Measurements from ENCODE around the gene PRRG1. TPM values are rescaled to one million over a fixed set of nuclear protein-coding genes. Genes with fewer than 3 reads are reported as not detected.

The PRRG1 gene
- total RNA-seq, 1 experiment from 2014 or later, result 9.0 TPM

DNA sequence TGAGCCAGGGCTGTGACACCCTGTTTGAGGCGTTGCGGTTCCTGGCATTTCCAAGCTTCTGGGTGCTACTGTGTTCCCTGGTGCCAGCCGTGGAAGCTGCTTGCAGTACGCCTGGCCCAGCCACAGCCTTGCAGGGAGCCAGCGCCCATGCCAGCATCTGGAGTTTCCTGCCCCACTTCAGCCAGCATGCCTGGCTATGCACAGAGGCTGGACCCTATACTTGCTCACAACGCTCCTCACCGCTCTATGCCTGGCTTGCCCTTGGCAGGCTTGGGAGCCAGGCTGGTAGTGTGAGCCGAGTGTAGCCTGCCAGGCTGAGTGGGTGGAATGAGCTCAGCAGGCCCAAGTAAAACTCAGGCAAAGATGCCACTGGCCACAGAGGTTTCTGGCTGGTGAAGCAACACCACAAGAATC, 22.4 kb downstream of the PRRG1 start:
- H2AFZ ChIP-seq (ENCODE audit: low read length), result no peak overlapping the region
- Mint-ChIP-seq H3K4me1 (peaks cover 4 to 5% of the 10 kb centered on the region in 2 experiments; a peak in 2 of 4 replicates), H3K27ac (no peak overlapping the region), H3K9me3 (peaks cover 47 to 62% of the 10 kb centered on the region in 2 experiments), H3K36me3 (ENCODE audit: insufficient read depth in 1 of 3, low read depth in 3 of 3) (peaks cover 2 to 9% (median 4%) of the 10 kb centered on the region in 3 experiments; a peak in 6 of 7 replicates), H3K27me3 (ENCODE audit: low read depth) (no peaks in the 10 kb centered on the region), H3K4me3 (no peak overlapping the region)
- no peak overlapping the region for H3K4me2 ChIP-seq (ENCODE audit: insufficient read depth, insufficient read length, low read length)
- WGBS (ENCODE audit: extremely low coverage, insufficient read length, low lambda C conversion rate), result no CpG with 5 or more reads among the region's 8 CpGs
- H3K14ac ChIP-seq (ENCODE audit: insufficient read depth, low read length), result no peak overlapping the region; the same call in 1 of the 2 replicates
- no peak overlapping the region for H4K91ac ChIP-seq (ENCODE audit: insufficient read length, low read depth, low read length)
- no peak overlapping the region for H3K56ac ChIP-seq (ENCODE audit: insufficient read length, low read depth, low read length)
- H3K9me3 ChIP-seq (ENCODE audit: control insufficient read depth, low read depth, low read length), result no peaks in the 10 kb centered on the region
- no peak overlapping the region for H3K9ac ChIP-seq (ENCODE audit: extremely low read depth, insufficient read length, low read length)
- no peak overlapping the region for H3K4ac ChIP-seq (ENCODE audit: low read depth, low read length)
- DNase-seq, result no peak
- no peak overlapping the region for H3T11ph ChIP-seq (ENCODE audit: low read length)
- H4K20me1 ChIP-seq (ENCODE audit: control insufficient read depth, insufficient read depth, insufficient read length), result no peaks in the 10 kb centered on the region
- H2BK12ac ChIP-seq (ENCODE audit: insufficient read length, low read depth, low read length), result no peak overlapping the region
- no peak overlapping the region for H3K27ac ChIP-seq (ENCODE audit: insufficient read length, low read depth, low read length)
- H3K23me2 ChIP-seq (ENCODE audit: insufficient read length, low read depth, low read length, poor library complexity, severe bottlenecking), result no peaks in the 10 kb centered on the region
- H3K4me1 ChIP-seq (ENCODE audit: insufficient read depth, low read length), result no peaks in the 10 kb centered on the region
- no peak overlapping the region for H3K23ac ChIP-seq (ENCODE audit: insufficient read length, low read depth, low read length)
- no peaks in the 10 kb centered on the region for H3K79me1 ChIP-seq (ENCODE audit: insufficient read depth, low read depth, low read length, poor library complexity, severe bottlenecking)
- H3K27me3 ChIP-seq (ENCODE audit: insufficient read depth, low read length), result no peaks in the 10 kb centered on the region
- H2BK15ac ChIP-seq (ENCODE audit: low read depth, low read length), result no peak overlapping the region
- no peak overlapping the region for H3K18ac ChIP-seq (ENCODE audit: insufficient read length, low read depth, low read length)
- H2BK20ac ChIP-seq (ENCODE audit: low read depth, low read length, poor library complexity, severe bottlenecking), result no peak overlapping the region
- H2BK5ac ChIP-seq (ENCODE audit: insufficient read length, low read length), result no peak overlapping the region
- H2AK5ac ChIP-seq (ENCODE audit: insufficient read length, low read length), result no peak overlapping the region
- H3K79me2 ChIP-seq (ENCODE audit: insufficient read depth, low read length), result no peaks in the 10 kb centered on the region; the same call in 1 of the 2 replicates
- H4K8ac ChIP-seq (replicated peaks; ENCODE audit: insufficient read length, low read depth, low read length), result no peak overlapping the region
- TF ChIP-seq CTCF (conservative IDR thresholded peaks at IDR 0.05), result no peak
- H2BK120ac ChIP-seq (ENCODE audit: low read depth, low read length, poor library complexity, severe bottlenecking), result no peak overlapping the region
- no peak overlapping the region for H4K5ac ChIP-seq (ENCODE audit: insufficient read length, low read depth, low read length)
